ENCODE data around the gene CRPPA.

Gene CRPPA

GRCh38 chr7:16438988-16439387 lies 17.6 kb upstream of the CRPPA start (continued):
- no peak for TF ChIP-seq ZC3H10 (CRISPR knock-in tag; IDR thresholded peaks at IDR 0.05)
- TF ChIP-seq ZNF565 (CRISPR knock-in tag; conservative IDR thresholded peaks at IDR 0.05; ENCODE audit: low read depth): no peak
- no peak for TF ChIP-seq GLIS3 (CRISPR knock-in tag; IDR thresholded peaks at IDR 0.05)

GRCh38 chr7:16436306-16436705 lies 15.0 kb upstream of the CRPPA start:
- TF ChIP-seq BACH2 (CRISPR knock-in tag; IDR thresholded peaks at IDR 0.05; ENCODE audit: borderline replicate concordance): no peak
- TF ChIP-seq CSDC2 (CRISPR knock-in tag; IDR thresholded peaks at IDR 0.05): no peak
- no peak for TF ChIP-seq PATZ1 (CRISPR knock-in tag; IDR thresholded peaks at IDR 0.05; ENCODE audit: borderline replicate concordance)

GRCh38 chr7:16433568-16434122 lies 12.3 kb upstream of the CRPPA start:
- no peak for TF ChIP-seq POU6F1 (CRISPR knock-in tag; IDR thresholded peaks at IDR 0.05; ENCODE audit: borderline replicate concordance, low read depth)
- no peak for TF ChIP-seq ZNF565 (CRISPR knock-in tag; conservative IDR thresholded peaks at IDR 0.05; ENCODE audit: low read depth)
- no peak for TF ChIP-seq SNAI2 (CRISPR knock-in tag; IDR thresholded peaks at IDR 0.05)
- no peak for TF ChIP-seq ZNF8 (CRISPR knock-in tag; IDR thresholded peaks at IDR 0.05)
- TF ChIP-seq ZC3H10 (CRISPR knock-in tag; IDR thresholded peaks at IDR 0.05): no peak
- TF ChIP-seq PPARA (CRISPR knock-in tag; IDR thresholded peaks at IDR 0.05; ENCODE audit: borderline replicate concordance): no peak
- TF ChIP-seq CSDC2 (CRISPR knock-in tag; IDR thresholded peaks at IDR 0.05): no peak
- TF ChIP-seq CREB5 (CRISPR knock-in tag; IDR thresholded peaks at IDR 0.05; ENCODE audit: low read depth): no peak
- no peak for TF ChIP-seq ZFP3 (CRISPR knock-in tag; IDR thresholded peaks at IDR 0.05)
- TF ChIP-seq ESRRG (CRISPR knock-in tag; IDR thresholded peaks at IDR 0.05): no peak
- TF ChIP-seq PATZ1 (CRISPR knock-in tag; IDR thresholded peaks at IDR 0.05; ENCODE audit: borderline replicate concordance): no peak
- no peak for TF ChIP-seq GLIS3 (CRISPR knock-in tag; IDR thresholded peaks at IDR 0.05)
- no peak for TF ChIP-seq ZFP30 (CRISPR knock-in tag; IDR thresholded peaks at IDR 0.05)
- no peak for TF ChIP-seq OSR1 (CRISPR knock-in tag; IDR thresholded peaks at IDR 0.05)
- TF ChIP-seq TCF4 (CRISPR knock-in tag; IDR thresholded peaks at IDR 0.05; ENCODE audit: borderline replicate concordance): no peak
- no peak for TF ChIP-seq ARNTL (CRISPR knock-in tag; IDR thresholded peaks at IDR 0.05; ENCODE audit: borderline replicate concordance, low read depth)
- no peak for ATAC-seq

More at GRCh38 chr7:16436306-16436705, 15.0 kb upstream of the CRPPA start:
- ATAC-seq: no peak

GRCh38 chr7:16432425-16432731 lies 11.0 kb upstream of the CRPPA start:
- ATAC-seq: no peak
- no peak for TF ChIP-seq PATZ1 (CRISPR knock-in tag; IDR thresholded peaks at IDR 0.05; ENCODE audit: borderline replicate concordance)
- no peak for TF ChIP-seq CSDC2 (CRISPR knock-in tag; IDR thresholded peaks at IDR 0.05)
- TF ChIP-seq POU6F1 (CRISPR knock-in tag; IDR thresholded peaks at IDR 0.05; ENCODE audit: borderline replicate concordance, low read depth): no peak
- no peak for TF ChIP-seq CREB5 (CRISPR knock-in tag; IDR thresholded peaks at IDR 0.05; ENCODE audit: low read depth)
- TF ChIP-seq ZNF8 (CRISPR knock-in tag; IDR thresholded peaks at IDR 0.05): no peak
- no peak for TF ChIP-seq TSHZ2 (CRISPR knock-in tag; IDR thresholded peaks at IDR 0.05)
- no peak for TF ChIP-seq ZNF565 (CRISPR knock-in tag; conservative IDR thresholded peaks at IDR 0.05; ENCODE audit: low read depth)
- TF ChIP-seq ZFP30 (CRISPR knock-in tag; IDR thresholded peaks at IDR 0.05): no peak
- no peak for TF ChIP-seq ISL1 (CRISPR knock-in tag; IDR thresholded peaks at IDR 0.05)
- TF ChIP-seq TCF4 (CRISPR knock-in tag; IDR thresholded peaks at IDR 0.05; ENCODE audit: borderline replicate concordance): no peak
- no peak for TF ChIP-seq ZNF70 (CRISPR knock-in tag; IDR thresholded peaks at IDR 0.05)
- no peak for TF ChIP-seq BACH2 (CRISPR knock-in tag; IDR thresholded peaks at IDR 0.05; ENCODE audit: borderline replicate concordance)
- no peak for TF ChIP-seq ESRRG (CRISPR knock-in tag; IDR thresholded peaks at IDR 0.05)
- TF ChIP-seq ZC3H10 (CRISPR knock-in tag; IDR thresholded peaks at IDR 0.05): no peak

All from SK-N-SH treated with all-trans-retinoic acid at 6 μM for 48 hours (cell line).